ENCODE measurements around the gene CARS1. TPM values are rescaled to one million over a fixed set of nuclear protein-coding genes. Genes with fewer than 3 reads are reported as not detected.

The CARS1 gene
- total and polyA plus RNA-seq, 10 of the 15 experiments (the other 5 are each of a cell fraction or from before 2014, with no cell fraction given): 7.8 to 60.6 (median 45.7) TPM

GRCh38 chr11:2990617-2991451 is 66.4 kb downstream of the CARS1 start:
- POLR2A ChIA-PET: interaction anchor here (0.6 to 3.3 kb wide), 7 partner anchors 10 to 590 kb away, joined by 3 to 34 read pairs (median 4); partner anchors contain the start of gene TSSC4
- under 1% methylated on average over 17 of the region's 17 CpGs for WGBS (ENCODE audit: insufficient coverage, insufficient replicate concordance, low lambda C conversion rate, missing lambda C conversion rate)
- H3K27ac ChIP-seq (ENCODE audit: control insufficient read depth, insufficient read depth): peak overlapping the region; percentile 84
- FAIRE-seq (no peak), DNase-seq (ENCODE audit: low read depth, low spot score) (no peak), ATAC-seq (peak; percentile 16)
- CTCF ChIA-PET: interaction anchor here (0.7 to 3.6 kb wide), 8 partner anchors 11 to 456 kb away, joined by 3 to 30 read pairs (median 8); partner anchors contain the start of gene PHLDA2
- H3K4me3 ChIP-seq: peak overlapping the region; percentile 97
- in situ Hi-C loops (cut with MboI): no loop called here
- peak overlapping the region; percentile 77 for H3K9ac ChIP-seq (ENCODE audit: control insufficient read depth, insufficient read depth, low read length)
- H3K4me2 ChIP-seq (ENCODE audit: control insufficient read depth, insufficient read depth): peak overlapping the region; percentile 96
- H3K36me3 ChIP-seq (ENCODE audit: control insufficient read depth in 2 of 2, insufficient read depth in 2 of 2, low read length in 1 of 2): peaks cover 0 to 7% of the 10 kb centered on the region in 2 experiments; a peak in 3 of 4 replicates
- intact Hi-C loops (cut with micrococcal nuclease; ENCODE audit: unreplicated experiment): loop anchor here (5.0 kb wide), 1 partner anchor 66 kb away; the partner anchor contains the start of gene CARS1
- RAD21 ChIA-PET (ENCODE audit: unreplicated experiment): interaction anchor here (0.6 to 4.8 kb wide), 9 partner anchors 11 to 137 kb away, joined by 3 to 42 read pairs (median 4); no protein-coding TSS in a partner anchor
- peaks cover 62% of the 10 kb centered on the region for H3K79me2 ChIP-seq (ENCODE audit: control insufficient read depth, insufficient read depth, low read length)
- SMC1A ChIA-PET (ENCODE audit: uncharacterized antibody, unreplicated experiment): interaction anchor here (1.0 to 3.1 kb wide), 12 partner anchors 10 to 103 kb away, joined by 3 to 29 read pairs (median 6); no protein-coding TSS in a partner anchor
- H2AFZ ChIP-seq (ENCODE audit: control insufficient read depth, low read depth, low read length): no peak overlapping the region
- no peaks in the 10 kb centered on the region for H3K27me3 ChIP-seq (replicated peaks in 1 of 2; ENCODE audit: control insufficient read depth in 2 of 2, insufficient read depth in 2 of 2, low read length in 1 of 2)
- no peaks in the 10 kb centered on the region for H3K9me3 ChIP-seq (replicated peaks; ENCODE audit: control insufficient read depth, insufficient read depth, low read length)
- BruUV-seq (replicated peaks): no TSS peak
- H4K20me1 ChIP-seq (ENCODE audit: control insufficient read depth, insufficient read depth): peaks cover 6% of the 10 kb centered on the region; the same call in 1 of the 2 replicates
- H3K4me1 ChIP-seq (ENCODE audit: control insufficient read depth, insufficient read depth, low read length): peaks cover 6% of the 10 kb centered on the region
- TF ChIP-seq POLR2A (IDR thresholded peaks at IDR 0.05; ENCODE audit: low read depth, low read length) (peak; percentile 77), NR2C2 (IDR thresholded peaks at IDR 0.05; ENCODE audit: borderline replicate concordance, control insufficient read depth, insufficient read length, low read depth) (no peak), CHD1 (IDR thresholded peaks at IDR 0.05; ENCODE audit: low read depth, low read length) (0 out of 2 replicates have a peak, but pooled peaks have one; percentile 37), PKNOX1 (IDR thresholded peaks at IDR 0.05) (no peak), MXI1 (IDR thresholded peaks at IDR 0.05; ENCODE audit: low read depth, low read length) (0 out of 2 replicates have a peak, but pooled peaks have one; percentile 20), HDAC6 (IDR thresholded peaks at IDR 0.05; ENCODE audit: unreplicated experiment) (no peak), TAF1 (IDR thresholded peaks at IDR 0.05; ENCODE audit: borderline replicate concordance, low read depth, low read length) (peak; percentile 54; the same call in 1 of the 2 replicates), YY1 (IDR thresholded peaks at IDR 0.05; ENCODE audit: low read depth, low read length) (peak; percentile 89), NFIC (IDR thresholded peaks at IDR 0.05; ENCODE audit: low read depth, low read length) (no peak), SRF (IDR thresholded peaks at IDR 0.05; ENCODE audit: low read depth in 2 of 2, low read length in 2 of 2) (no peak), POLR2AphosphoS5 (IDR thresholded peaks at IDR 0.05; ENCODE audit: low read length) (peak; percentile 67; the same call in 1 of the 2 replicates), GABPA (IDR thresholded peaks at IDR 0.05; ENCODE audit: low read depth) (no peak)

Data from GM12878 (cell line).